Activated naive CD4-positive, alpha-beta T cell treated with anti-CD3 and anti-CD28 coated beads, Interleukin-2, amount 50 U/mL, for 16 hours (primary cell): ENCODE results near the gene ZNF471.

Experiments used
- DNase-seq: peaks from one replicate; pipeline ENCODE4 v3.0.0-alpha.2; 2020

Gene ZNF471

DNA sequence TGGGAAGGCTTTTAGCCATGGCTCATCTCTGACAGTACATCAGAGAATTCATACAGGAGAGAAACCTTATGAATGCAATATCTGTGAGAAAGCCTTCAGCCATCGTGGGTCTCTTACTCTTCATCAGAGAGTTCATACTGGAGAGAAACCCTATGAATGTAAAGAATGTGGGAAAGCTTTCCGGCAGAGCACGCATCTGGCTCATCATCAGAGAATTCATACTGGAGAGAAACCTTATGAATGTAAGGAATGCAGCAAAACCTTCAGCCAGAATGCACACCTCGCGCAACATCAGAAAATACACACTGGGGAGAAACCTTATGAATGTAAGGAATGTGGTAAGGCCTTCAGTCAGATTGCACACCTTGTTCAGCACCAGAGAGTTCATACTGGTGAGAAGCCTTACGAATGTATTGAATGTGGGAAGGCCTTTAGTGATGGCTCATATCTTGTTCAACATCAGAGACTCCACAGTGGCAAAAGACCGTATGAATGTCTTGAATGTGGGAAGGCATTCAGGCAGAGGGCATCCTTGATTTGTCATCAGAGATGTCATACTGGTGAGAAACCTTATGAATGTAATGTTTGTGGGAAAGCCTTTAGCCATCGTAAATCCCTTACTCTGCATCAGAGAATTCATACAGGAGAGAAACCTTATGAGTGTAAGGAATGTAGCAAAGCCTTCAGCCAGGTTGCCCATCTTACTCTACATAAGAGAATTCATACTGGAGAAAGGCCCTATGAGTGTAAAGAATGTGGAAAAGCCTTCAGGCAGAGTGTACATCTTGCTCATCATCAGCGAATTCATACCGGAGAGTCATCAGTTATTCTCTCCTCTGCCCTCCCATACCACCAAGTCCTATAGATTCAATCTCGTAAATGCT, 70.3 kb downstream of the ZNF471 start:
- no peak for DNase-seq
